HL-60 (cell line): ENCODE data around the gene PCDHB8.
"Not testable (repeated sequence)": the region's sequence is repeated elsewhere in the genome, so short reads cannot be mapped to it uniquely, and the experiment has no call there.

Experiments used
- TF ChIP-seq, protein P1 (sequence below): IDR thresholded peaks from one replicate; pipeline ENCODE4 v1.5.1; 2011; ENCODE audit warnings: low read length, control low read depth, inconsistent platforms; ENCODE audit not compliant: insufficient read depth
- TF ChIP-seq, protein P2 (sequence below): IDR thresholded peaks from 2 replicates; pipeline ENCODE4 v1.6.1; 2012; ENCODE audit warnings: low read depth; ENCODE audit not compliant: insufficient replicate concordance

DNA sequence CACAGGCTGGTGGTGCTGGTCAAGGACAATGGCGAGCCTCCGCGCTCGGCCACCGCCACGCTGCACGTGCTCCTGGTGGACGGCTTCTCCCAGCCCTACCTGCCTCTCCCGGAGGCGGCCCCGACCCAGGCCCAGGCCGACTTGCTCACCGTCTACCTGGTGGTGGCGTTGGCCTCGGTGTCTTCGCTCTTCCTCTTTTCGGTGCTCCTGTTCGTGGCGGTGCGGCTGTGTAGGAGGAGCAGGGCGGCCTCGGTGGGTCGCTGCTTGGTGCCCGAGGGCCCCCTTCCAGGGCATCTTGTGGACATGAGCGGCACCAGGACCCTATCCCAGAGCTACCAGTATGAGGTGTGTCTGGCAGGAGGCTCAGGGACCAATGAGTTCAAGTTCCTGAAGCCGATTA, 38.4 kb downstream of the PCDHB8 start:
- TF ChIP-seq, protein P1, sequence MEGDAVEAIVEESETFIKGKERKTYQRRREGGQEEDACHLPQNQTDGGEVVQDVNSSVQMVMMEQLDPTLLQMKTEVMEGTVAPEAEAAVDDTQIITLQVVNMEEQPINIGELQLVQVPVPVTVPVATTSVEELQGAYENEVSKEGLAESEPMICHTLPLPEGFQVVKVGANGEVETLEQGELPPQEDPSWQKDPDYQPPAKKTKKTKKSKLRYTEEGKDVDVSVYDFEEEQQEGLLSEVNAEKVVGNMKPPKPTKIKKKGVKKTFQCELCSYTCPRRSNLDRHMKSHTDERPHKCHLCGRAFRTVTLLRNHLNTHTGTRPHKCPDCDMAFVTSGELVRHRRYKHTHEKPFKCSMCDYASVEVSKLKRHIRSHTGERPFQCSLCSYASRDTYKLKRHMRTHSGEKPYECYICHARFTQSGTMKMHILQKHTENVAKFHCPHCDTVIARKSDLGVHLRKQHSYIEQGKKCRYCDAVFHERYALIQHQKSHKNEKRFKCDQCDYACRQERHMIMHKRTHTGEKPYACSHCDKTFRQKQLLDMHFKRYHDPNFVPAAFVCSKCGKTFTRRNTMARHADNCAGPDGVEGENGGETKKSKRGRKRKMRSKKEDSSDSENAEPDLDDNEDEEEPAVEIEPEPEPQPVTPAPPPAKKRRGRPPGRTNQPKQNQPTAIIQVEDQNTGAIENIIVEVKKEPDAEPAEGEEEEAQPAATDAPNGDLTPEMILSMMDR: not testable (repeated sequence)
- TF ChIP-seq, protein P2, sequence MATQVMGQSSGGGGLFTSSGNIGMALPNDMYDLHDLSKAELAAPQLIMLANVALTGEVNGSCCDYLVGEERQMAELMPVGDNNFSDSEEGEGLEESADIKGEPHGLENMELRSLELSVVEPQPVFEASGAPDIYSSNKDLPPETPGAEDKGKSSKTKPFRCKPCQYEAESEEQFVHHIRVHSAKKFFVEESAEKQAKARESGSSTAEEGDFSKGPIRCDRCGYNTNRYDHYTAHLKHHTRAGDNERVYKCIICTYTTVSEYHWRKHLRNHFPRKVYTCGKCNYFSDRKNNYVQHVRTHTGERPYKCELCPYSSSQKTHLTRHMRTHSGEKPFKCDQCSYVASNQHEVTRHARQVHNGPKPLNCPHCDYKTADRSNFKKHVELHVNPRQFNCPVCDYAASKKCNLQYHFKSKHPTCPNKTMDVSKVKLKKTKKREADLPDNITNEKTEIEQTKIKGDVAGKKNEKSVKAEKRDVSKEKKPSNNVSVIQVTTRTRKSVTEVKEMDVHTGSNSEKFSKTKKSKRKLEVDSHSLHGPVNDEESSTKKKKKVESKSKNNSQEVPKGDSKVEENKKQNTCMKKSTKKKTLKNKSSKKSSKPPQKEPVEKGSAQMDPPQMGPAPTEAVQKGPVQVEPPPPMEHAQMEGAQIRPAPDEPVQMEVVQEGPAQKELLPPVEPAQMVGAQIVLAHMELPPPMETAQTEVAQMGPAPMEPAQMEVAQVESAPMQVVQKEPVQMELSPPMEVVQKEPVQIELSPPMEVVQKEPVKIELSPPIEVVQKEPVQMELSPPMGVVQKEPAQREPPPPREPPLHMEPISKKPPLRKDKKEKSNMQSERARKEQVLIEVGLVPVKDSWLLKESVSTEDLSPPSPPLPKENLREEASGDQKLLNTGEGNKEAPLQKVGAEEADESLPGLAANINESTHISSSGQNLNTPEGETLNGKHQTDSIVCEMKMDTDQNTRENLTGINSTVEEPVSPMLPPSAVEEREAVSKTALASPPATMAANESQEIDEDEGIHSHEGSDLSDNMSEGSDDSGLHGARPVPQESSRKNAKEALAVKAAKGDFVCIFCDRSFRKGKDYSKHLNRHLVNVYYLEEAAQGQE: not testable (repeated sequence)
